HG02884 (cell line): ENCODE results near the gene DBNDD1.
"Not testable (repeated sequence)": the region's sequence is repeated elsewhere in the genome, so short reads cannot be mapped to it uniquely, and the experiment has no call there.

Source experiments
- ATAC-seq: cut with Tn5 transposase; IDR thresholded peaks from one replicate; pipeline ENCODE4 v1.9.1; 2021; ENCODE audit warnings: mild to moderate bottlenecking, moderate library complexity; ENCODE audit not compliant: unreplicated experiment

The DBNDD1 gene

DNA sequence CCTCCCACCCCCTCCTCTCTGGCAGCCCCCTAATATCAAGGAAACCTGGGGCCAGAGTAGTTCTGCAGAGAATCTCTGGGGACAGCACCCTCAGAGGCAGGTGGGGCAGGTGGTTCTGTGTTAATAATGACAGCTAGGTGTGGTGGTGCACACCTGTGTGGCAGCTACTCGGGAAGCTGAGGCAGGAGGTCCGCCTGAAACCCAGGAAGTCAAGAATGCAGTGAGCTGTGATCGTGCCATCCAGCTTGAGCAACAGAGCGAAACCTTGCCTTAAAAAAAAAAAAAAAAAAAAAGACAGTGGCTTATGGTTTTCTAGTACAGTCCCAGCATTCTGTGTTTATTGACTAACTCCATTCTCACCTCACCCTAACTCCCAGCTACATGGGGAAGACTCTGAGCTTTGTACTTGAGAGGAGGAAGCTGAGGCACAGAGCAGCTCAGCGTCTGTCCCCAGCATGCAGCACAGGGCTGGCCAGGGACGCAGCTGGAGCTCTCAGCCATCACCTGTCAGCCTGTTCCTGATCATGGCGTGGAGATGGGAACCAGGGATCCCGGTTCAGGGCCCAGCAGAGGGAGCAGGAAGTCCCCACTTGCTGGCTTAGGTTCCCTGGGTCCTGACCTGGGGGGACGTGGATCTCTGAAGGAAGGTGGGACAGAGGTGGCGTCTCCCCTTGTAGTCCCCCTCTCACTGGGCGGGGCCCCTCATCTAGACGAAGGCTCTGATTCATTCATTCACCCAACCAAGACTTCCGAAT lies 6.1 kb downstream of the DBNDD1 start:
- no peak for ATAC-seq

DNA sequence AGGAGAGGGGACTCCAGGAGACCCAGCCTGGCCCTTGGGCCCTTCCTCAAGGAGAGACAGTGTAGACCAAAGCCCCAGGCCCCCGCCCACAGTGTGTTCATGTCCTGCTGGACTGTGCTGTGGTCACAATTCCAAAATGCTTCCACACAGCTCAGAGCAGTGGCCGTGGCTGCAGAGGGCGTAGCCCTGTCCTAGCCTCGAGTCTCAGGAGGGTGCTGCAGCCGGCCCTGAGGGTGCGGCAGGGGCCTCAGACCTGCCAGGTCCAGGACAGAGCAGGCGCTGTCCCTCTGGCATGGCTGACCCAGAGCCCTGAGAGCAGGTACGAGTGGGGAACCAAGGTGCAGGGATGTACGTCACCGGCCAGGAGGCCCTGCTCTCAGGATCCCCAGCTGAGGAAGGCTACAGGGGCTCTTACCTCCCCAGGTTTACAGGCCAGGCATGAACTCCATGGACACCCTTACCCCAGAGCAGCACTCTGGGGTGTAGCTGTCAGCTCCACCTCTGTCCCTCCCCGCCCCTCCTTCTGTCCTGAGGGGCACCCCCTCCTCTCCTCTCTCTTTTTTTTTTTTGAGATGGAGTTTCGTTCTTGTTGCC lies 7.3 kb downstream of the DBNDD1 start:
- ATAC-seq = no peak

DNA sequence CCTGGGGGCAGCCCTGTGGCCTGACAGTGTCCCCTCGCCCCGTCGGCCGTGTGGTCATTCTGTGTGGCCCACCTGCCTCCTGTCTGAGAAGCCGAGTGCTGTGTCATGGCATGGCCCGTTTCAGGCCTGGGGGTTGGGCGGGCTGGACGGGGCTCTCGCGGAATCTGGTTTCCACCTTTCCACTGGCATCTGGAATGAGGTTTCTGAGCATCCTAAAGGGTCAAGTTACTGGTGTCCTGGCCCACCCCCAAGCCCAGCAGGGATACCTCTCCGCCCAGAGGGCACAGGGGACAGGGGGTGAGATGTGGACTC lies 7.8 kb downstream of the DBNDD1 start:
- no peak for ATAC-seq

DNA sequence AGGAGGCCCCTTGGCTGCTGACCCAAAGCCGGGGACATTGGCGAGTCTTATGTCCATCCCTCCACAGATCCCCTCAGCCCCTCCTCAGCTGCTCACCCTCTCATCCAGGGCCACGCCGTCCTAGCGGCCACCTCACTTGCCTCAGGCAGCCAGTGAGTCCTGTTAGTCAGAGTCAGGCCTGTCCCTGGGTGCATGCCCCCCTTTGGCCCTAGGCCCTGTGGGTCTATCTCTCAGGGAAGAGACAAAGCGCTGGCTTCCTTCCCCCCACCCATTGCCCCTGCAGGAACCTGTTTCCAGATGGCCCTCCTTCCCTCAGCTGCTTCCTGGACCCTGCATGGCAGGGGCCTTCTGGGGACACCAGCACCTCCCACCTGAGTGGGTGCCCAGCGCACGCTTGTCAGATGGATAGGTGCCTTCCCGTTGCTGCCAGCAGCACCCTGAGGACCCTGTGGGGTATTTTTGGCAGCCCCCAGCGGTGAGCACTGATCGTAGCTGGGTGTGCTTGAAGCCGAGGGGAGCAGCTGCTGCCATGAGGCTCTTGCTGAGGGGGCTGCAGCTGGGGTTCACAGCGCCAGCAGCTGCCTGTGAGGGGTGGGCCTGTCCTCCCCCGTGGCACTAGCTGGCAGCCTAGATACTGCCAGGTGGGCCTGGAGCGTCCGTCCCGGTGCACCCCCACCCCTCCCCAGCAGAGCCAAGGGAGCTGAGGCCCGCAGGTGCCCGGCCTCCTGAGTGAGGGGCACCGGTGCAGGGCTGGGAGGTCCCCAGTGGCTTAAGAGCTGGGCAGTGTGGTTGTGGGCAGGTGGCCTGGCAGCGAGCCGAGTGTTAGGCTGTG lies 8.4 kb downstream of the DBNDD1 start:
- ATAC-seq = no peak

DNA sequence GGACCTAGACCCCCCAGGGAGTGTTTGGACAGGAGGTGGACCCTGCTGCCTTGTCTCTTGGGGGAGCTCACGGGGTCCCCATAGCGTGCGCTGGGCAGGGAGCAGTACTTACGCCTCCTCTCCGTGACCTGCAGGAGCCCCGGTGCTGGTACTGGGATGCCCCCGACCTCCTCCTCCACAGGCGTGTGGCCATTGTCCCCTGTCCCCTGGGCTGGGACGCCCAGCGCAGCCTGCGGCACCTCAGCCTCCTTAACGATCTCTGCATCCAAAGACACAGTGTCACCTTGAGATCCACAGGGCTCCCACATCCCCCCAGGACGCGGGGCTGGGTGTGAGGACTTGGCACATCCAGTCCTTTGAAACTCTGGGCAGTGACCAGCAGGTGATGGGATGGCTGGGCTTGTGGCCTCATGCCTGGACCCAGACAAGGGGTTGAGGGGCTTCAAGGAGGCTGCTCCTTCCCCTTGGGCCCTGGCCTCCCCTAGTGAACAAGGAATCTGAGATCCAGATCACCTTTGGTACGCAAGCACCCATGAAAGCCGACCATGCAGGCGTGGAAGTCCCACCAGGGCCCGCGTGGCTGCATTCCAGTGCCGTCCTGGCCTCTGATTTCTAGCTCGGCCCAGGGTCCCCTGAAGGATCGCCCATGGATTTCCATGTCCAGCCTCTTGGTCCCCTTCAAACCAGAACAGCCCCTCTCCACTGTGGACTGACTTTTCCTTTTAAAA lies 9.9 kb downstream of the DBNDD1 start:
- ATAC-seq = no peak

DNA sequence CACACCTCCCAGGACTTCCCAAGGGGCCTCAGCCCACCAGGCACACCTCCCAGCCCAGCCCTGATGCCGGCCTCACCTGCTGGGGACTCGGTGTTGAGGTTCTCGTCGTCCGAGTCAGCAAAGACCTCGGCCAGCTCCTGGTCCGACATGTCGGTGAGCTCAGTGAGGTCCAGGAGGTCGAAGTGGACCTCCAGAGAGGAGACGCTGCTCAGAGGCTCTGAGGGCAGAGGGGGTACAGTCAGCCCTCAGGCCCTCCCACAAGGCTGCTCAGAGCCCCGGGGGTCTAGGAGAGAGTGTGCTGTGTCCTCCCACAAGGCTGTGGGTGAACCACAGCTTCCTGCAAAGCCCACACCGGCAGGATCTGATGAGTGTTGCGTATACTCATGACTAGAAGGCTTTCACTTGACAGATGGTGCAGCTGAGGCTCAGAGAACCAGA lies 10.5 kb downstream of the DBNDD1 start:
- ATAC-seq = no peak

DNA sequence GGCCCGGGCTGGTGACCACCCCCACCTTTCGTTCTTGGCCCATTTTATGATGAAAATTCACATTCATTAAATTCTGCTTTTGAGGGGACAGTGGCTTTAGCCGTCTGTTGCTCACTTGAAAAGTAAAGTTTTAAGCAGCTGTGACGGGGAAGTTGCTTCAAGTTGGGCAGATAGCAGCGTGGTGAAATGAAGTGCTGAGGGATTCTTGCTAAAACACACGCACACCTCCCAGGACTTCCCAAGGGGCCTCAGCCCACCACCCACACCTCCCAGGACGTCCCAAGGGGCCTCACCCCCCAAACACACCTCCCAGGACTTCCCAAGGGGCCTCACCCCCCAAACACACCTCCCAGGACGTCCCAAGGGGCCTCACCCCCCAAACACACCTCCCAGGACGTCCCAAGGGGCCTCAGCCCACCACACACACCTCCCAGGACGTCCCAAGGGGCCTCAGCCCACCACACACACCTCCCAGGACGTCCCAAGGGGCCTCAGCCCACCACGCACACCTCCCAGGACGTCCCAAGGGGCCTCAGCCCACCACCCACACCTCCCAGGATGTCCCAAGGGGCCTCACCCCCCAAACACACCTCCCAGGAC lies 11.5 kb downstream of the DBNDD1 start:
- ATAC-seq = not testable (repeated sequence)

DNA sequence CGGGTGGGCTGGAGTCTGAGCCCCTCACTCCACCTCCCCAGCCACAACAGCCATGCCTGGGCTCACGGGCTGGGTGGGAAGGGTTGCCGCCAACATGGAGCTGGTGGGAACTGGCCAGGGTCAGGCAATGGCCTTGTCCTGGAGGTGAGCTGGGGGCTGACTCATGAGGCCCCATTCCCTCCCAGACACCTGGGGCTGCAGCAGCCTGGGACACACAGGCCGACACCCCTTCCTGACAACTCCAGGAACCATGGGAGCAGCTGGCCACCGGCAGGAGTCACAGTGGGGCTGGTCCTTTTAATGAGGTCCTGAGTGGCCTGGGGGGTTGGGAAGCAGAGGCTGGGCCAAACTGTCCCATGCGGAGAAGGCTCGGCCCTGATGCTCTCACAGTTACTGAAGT lies 12.2 kb downstream of the DBNDD1 start:
- ATAC-seq = no peak

DNA sequence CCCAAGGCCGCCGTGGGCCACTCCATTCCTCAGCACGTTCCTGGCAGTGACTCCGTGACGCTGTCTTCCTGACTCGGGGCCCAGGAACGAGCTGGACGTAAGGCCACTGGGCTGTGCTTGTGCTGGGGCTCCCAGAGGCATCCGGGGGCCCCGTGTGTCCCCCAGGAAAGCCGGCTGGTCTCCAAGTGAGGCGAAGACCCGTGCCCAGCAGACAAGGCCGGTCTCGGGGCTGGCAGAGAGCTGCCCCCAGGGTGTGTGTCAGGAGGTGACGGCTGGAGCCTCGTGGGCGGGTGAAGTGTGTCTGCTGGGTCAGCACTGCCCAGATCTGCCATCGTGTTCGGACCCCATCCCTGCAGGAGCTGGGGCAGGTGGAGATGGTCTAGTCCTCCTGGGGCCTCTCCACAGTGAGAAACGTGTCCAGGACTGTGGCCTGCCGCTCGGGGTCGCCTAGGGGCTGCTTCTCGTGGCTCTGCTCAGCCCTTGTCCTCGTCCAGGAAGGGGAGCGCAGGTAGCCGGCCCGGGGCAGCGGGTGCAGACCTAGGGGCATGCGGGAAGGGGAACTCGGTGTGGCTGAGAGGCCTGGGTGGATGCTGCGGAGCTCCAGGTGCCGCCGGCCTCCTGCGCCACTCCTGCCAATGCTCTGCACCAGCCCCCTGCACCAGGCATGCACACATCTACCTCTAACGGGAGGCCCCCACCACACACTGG lies 13.1 kb downstream of the DBNDD1 start:
- no peak for ATAC-seq

DNA sequence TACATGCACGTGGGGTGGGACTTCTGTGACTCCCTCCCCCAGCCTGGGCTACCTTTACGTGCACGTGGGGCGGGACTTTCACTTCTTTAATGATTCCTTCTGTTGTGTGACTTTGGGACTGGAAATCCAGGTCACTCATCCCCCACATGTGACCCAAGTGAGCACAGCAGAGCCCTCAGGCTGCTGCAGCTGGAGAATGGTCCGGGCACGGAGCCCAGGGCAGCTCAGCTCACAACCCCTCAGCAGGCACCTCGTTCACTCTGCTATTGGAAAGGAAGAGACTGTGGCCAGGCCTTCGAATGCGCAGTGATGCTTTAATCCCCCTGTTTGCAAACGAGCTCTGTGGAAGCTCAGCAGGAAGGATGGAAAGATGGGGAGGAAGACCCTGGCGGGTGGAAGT lies 14.7 kb downstream of the DBNDD1 start:
- ATAC-seq = no peak

DNA sequence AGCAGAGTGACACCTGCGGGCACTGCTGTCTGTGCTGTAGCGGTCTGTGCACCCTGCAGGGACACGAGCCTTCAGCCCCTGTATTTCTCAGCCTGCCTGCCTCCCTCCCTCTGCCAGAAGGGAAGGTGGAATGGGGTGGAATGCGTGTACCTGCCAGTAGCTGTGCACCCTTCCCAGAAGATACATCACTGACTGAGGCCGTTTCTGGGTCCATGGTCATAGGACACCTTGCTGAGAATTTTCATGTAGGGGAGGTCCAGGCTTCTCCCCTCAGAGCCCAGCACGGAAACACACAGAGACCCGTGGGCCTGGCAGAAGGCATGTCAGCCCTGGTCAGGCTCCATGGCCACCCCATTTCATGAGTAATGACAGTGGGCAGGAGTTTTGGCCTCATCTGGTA lies 16.5 kb downstream of the DBNDD1 start:
- ATAC-seq = no peak

DNA sequence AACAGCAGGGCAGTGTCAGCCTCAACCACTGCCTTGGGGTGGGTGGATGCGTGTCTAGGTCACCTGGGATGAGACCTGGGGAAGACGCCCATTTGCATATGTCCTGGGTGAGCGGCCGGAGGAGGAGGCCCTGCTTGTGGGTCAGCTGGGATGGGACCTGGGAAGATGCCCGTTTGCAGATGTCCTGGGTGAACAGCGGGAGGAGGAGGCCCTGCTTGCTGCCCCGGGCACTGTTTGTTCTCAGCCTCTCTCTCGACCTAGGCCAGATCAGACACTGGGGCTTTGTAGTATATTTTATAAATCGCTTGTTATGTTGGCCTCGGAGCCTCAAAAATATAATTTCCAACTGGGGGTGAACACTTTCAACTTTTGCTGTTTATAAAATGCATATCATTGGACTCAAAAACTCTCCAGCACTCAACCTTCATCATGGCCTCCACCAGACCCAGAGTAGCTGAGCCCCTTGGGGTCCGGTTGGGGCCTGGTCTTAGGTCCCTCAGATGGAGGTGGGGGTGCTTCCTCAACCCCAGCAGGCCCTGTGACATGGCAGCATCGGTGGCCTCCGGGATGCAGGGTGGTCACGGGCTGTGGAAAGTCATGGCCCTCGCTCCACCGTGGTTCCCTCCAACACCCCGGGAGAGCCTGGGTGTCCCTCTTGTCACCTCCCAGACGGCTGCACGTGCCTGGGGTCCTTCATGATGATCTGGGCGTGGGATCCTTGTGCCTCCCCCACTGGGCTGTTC lies 17.3 kb downstream of the DBNDD1 start:
- ATAC-seq = no peak

DNA sequence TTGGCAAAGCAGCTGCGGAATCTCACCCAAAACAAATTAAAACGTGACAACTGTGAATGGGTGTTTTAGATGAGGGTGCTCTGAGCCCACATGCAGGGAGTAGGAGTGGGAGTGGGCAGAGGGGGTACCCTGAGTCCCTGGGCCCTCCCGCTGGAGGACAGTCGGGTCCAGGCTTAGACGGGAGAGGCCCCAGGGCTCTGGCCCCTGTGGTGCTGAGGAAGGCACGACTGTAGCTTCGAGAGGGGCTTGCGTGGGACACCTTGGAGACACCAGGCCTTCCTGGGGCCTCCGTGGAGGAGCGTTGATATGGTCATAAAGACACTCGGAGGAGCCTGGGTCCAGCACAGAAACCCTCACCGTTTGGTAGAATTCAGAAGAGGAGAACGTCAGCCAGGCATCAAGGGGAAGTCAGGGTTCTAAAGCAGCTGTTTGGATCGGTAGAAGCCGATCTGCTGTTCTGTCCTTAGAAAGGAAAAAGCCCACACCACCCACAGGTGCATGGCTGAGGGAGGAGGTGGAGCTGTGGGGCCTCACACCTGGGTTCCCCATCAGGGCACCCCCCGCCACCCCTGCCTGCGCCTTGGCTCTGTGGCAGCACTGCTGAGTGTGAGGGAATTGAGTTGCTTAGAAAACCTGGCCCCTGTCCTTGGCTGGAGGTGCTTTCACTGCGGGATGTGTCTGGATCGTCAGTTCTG lies 18.4 kb downstream of the DBNDD1 start:
- no peak for ATAC-seq

DNA sequence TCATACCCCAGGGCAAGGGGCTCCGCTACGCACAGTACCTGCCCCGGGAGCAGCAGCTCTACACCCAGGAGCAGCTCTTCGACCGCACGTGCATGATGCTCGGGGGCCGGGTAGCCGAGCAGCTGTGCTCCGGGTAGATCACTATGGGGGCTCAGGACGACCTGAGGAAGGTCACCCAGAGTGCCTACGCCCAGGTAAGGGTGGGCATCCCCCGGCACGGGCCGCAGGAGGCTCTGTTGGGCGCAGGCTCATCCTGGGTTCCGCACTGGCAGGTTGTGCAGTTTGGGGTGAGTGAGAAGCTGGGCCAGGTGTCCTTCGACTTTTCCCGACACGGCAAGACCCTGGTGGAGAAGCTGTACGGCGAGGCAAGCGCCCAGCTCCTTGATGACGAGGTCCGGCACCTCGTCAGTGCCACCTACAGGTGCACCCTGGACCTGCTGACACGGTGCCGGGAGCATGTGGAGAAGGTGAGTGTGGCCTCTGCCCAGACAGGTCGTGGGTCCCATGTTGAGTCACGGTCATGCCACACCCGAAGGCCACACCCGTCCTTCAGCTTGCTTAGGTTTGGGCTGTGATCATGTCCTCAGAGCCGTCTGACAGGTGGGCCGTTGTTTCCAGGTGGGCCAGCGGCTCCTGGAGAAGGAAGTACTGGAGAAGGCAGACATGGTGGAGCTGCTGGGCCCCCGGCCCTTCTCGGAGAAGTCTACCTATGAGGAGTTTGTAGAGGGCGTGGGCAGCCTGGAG lies 19.3 kb downstream of the DBNDD1 start:
- ATAC-seq = no peak

DNA sequence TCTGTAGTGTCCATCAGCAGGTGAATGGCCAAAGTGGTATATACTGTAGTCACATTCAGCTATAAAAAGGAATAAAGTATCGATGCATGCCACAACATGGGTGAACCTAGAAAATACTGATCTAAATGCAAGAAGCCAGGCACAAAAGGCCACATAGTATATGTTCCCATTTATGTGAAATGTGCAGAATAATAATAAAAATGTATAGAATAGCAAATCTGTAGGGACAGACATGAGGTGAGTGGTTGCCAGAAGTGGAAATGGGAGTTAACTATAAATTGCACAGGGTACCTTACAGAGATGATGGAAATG lies 23.1 kb downstream of the DBNDD1 start:
- no peak for ATAC-seq

DNA sequence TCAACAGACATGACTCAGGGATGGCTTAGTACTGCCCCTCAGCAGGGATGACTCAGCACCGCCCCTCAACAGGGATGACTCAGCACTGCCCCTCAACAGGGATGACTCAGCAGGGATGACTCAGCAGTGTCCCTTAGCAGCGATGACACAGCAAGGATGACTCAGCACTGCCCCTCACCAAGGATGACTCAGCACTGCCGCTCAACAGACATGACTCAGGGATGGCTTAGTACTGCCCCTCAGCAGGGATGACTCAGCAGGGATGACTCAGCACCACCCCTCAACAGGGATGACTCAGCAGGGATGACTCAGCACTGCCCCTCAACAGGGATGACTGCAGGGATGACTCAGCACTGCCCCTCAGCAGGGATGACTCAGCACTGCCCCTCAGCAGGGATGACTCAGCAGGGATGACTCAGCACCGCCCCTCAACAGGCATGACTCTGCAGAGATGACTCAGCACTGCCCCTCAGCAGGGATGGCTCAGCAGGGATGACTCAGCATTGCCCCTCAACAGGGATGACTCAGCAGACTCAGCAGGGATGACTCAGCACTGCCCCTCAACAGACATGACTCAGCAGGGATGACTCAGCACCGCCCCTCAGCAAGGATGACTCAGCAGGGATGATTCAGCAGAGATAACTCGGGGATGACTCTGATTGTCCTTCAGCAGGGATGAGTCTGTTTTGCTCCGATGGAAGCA lies 23.6 kb downstream of the DBNDD1 start:
- ATAC-seq = not testable (repeated sequence)

DNA sequence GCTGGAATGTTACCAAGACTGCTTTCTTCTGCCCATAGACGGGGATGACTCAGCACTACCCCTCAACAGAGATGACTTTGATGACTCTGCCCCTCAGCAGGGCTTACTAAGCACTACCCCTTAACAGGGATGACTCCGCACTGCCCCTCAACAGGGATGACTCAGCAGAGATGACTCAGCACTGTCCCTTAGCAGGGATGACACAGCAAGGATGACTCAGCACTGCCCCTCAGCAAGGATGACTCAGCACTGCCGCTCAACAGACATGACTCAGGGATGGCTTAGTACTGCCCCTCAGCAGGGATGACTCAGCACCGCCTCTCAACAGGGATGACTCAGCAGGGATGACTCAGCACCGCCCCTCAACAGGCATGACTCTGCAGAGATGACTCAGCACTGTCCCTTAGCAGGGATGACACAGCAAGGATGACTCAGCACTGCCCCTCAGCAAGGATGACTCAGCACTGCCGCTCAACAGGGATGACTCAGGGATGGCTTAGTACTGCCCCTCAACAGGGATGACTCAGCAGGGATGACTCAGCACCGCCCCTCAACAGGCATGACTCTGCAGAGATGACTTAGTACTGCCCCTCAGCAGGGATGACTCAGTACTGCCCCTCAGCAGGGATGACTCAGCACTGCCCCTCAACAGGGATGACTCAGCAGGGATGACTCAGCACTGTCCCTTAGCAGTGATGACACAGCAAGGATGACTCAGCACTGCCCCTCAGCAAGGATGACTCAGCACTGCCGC lies 24.4 kb downstream of the DBNDD1 start:
- not testable (repeated sequence) for ATAC-seq
